ENCODE results near the gene ELP2.
"Not testable (repeated sequence)": the region's sequence is repeated elsewhere in the genome, so short reads cannot be mapped to it uniquely, and the experiment has no call there.

The ELP2 gene

GRCh38 chr18:36108196-36108595 is 21.5 kb upstream of the ELP2 start:
- no peaks in the 10 kb centered on the region for H3K9me3 ChIP-seq (ENCODE audit: control insufficient read depth, insufficient read depth, low read length)
- no peaks in the 10 kb centered on the region for H3K4me1 ChIP-seq (ENCODE audit: insufficient read depth, low read length)
- H3K36me3 ChIP-seq (ENCODE audit: insufficient read depth, low read length), result peaks cover 3% of the 10 kb centered on the region
- H3K9ac ChIP-seq (ENCODE audit: low read depth, low read length), result no peak overlapping the region

GRCh38 chr18:36108601-36109000 is 21.1 kb upstream of the ELP2 start:
- Histone ChIP-seq H3K9ac (ENCODE audit: low read depth, low read length) (no peak overlapping the region), H3K4me1 (ENCODE audit: insufficient read depth, low read length) (no peaks in the 10 kb centered on the region), H3K36me3 (ENCODE audit: insufficient read depth, low read length) (peaks cover 6% of the 10 kb centered on the region), H3K9me3 (ENCODE audit: control insufficient read depth, insufficient read depth, low read length) (no peaks in the 10 kb centered on the region)

- peaks cover 6% of the 10 kb centered on the region for H3K36me3 ChIP-seq (ENCODE audit: insufficient read depth, low read length)
These were observed 20.0 kb upstream of the ELP2 start for GRCh38 chr18:36109737-36110136.

GRCh38 chr18:36112302-36112701 is 17.4 kb upstream of the ELP2 start:
- Histone ChIP-seq H3K36me3 (ENCODE audit: insufficient read depth, low read length) (peaks cover 6% of the 10 kb centered on the region), H3K9me3 (ENCODE audit: control insufficient read depth, insufficient read depth, low read length) (no peaks in the 10 kb centered on the region), H3K9ac (ENCODE audit: low read depth, low read length) (no peak overlapping the region), H3K4me1 (ENCODE audit: insufficient read depth, low read length) (no peaks in the 10 kb centered on the region)

More at GRCh38 chr18:36109737-36110136, 20.0 kb upstream of the ELP2 start:
- H3K9ac ChIP-seq (ENCODE audit: low read depth, low read length), result no peak overlapping the region
- H3K4me1 ChIP-seq (ENCODE audit: insufficient read depth, low read length), result no peaks in the 10 kb centered on the region
- no peaks in the 10 kb centered on the region for H3K9me3 ChIP-seq (ENCODE audit: control insufficient read depth, insufficient read depth, low read length)

GRCh38 chr18:36114251-36114650 is 15.4 kb upstream of the ELP2 start:
- Histone ChIP-seq H3K4me1 (ENCODE audit: insufficient read depth, low read length) (no peaks in the 10 kb centered on the region), H3K9ac (ENCODE audit: low read depth, low read length) (no peak overlapping the region), H3K36me3 (ENCODE audit: insufficient read depth, low read length) (peaks cover 6% of the 10 kb centered on the region), H3K9me3 (ENCODE audit: control insufficient read depth, insufficient read depth, low read length) (no peaks in the 10 kb centered on the region)

GRCh38 chr18:36114738-36115137 is 15.0 kb upstream of the ELP2 start:
- no peak overlapping the region for H3K9ac ChIP-seq (ENCODE audit: low read depth, low read length)
- no peaks in the 10 kb centered on the region for H3K4me1 ChIP-seq (ENCODE audit: insufficient read depth, low read length)
- H3K9me3 ChIP-seq (ENCODE audit: control insufficient read depth, insufficient read depth, low read length), result no peaks in the 10 kb centered on the region
- peaks cover 6% of the 10 kb centered on the region for H3K36me3 ChIP-seq (ENCODE audit: insufficient read depth, low read length)

- H3K4me1 ChIP-seq (ENCODE audit: insufficient read depth, low read length); H3K9ac ChIP-seq (ENCODE audit: low read depth, low read length); H3K9me3 ChIP-seq (ENCODE audit: control insufficient read depth, insufficient read depth, low read length); H3K36me3 ChIP-seq (ENCODE audit: insufficient read depth, low read length): not testable (repeated sequence)
These were observed 12.9 kb upstream of the ELP2 start for GRCh38 chr18:36116771-36117170.

GRCh38 chr18:36120297-36120696 is 9.4 kb upstream of the ELP2 start:
- Histone ChIP-seq H3K9me3 (ENCODE audit: control insufficient read depth, insufficient read depth, low read length) (no peaks in the 10 kb centered on the region), H3K36me3 (ENCODE audit: insufficient read depth, low read length) (peaks cover 18% of the 10 kb centered on the region), H3K9ac (ENCODE audit: low read depth, low read length) (no peak overlapping the region), H3K4me1 (ENCODE audit: insufficient read depth, low read length) (no peaks in the 10 kb centered on the region)

GRCh38 chr18:36124841-36125240 is 4.9 kb upstream of the ELP2 start:
- Histone ChIP-seq H3K9ac (ENCODE audit: low read depth, low read length) (no peak overlapping the region), H3K9me3 (ENCODE audit: control insufficient read depth, insufficient read depth, low read length) (no peaks in the 10 kb centered on the region), H3K36me3 (ENCODE audit: insufficient read depth, low read length) (peaks cover 19% of the 10 kb centered on the region), H3K4me1 (ENCODE audit: insufficient read depth, low read length) (no peaks in the 10 kb centered on the region)

GRCh38 chr18:36126668-36127067 is 3.0 kb upstream of the ELP2 start:
- Histone ChIP-seq H3K36me3 (ENCODE audit: insufficient read depth, low read length) (peaks cover 19% of the 10 kb centered on the region), H3K9me3 (ENCODE audit: control insufficient read depth, insufficient read depth, low read length) (no peaks in the 10 kb centered on the region), H3K9ac (ENCODE audit: low read depth, low read length) (no peak overlapping the region), H3K4me1 (ENCODE audit: insufficient read depth, low read length) (no peaks in the 10 kb centered on the region)

GRCh38 chr18:36127836-36128529 is 1.7 kb upstream of the ELP2 start:
- Histone ChIP-seq H3K9ac (ENCODE audit: low read depth, low read length) (peak overlapping the region; percentile 85), H3K9me3 (ENCODE audit: control insufficient read depth, insufficient read depth, low read length) (no peaks in the 10 kb centered on the region), H3K36me3 (ENCODE audit: insufficient read depth, low read length) (peaks cover 15% of the 10 kb centered on the region; the same call in 1 of the 2 replicates), H3K4me1 (ENCODE audit: insufficient read depth, low read length) (no peaks in the 10 kb centered on the region)

GRCh38 chr18:36128530-36128870 is 1.2 kb upstream of the ELP2 start:
- Histone ChIP-seq H3K4me1 (ENCODE audit: insufficient read depth, low read length) (no peaks in the 10 kb centered on the region), H3K9ac (ENCODE audit: low read depth, low read length) (peak overlapping the region; percentile 85), H3K9me3 (ENCODE audit: control insufficient read depth, insufficient read depth, low read length) (no peaks in the 10 kb centered on the region), H3K36me3 (ENCODE audit: insufficient read depth, low read length) (peaks cover 12% of the 10 kb centered on the region; the same call in 1 of the 2 replicates)

GRCh38 chr18:36128907-36129299 is 796 bp upstream of the ELP2 start:
- H3K9me3 ChIP-seq (ENCODE audit: control insufficient read depth, insufficient read depth, low read length), result no peaks in the 10 kb centered on the region
- peak overlapping the region; percentile 85 for H3K9ac ChIP-seq (ENCODE audit: low read depth, low read length)
- no peaks in the 10 kb centered on the region for H3K4me1 ChIP-seq (ENCODE audit: insufficient read depth, low read length)
- H3K36me3 ChIP-seq (ENCODE audit: insufficient read depth, low read length), result peaks cover 8% of the 10 kb centered on the region; the same call in 1 of the 2 replicates

- H3K9me3 ChIP-seq (ENCODE audit: control insufficient read depth, insufficient read depth, low read length), result no peaks in the 10 kb centered on the region
- peak overlapping the region; percentile 85 for H3K9ac ChIP-seq (ENCODE audit: low read depth, low read length)
- H3K36me3 ChIP-seq (ENCODE audit: insufficient read depth, low read length), result 0 out of 2 replicates have a peak, but pooled peaks cover 3% of the 10 kb centered on the region
- no peaks in the 10 kb centered on the region for H3K4me1 ChIP-seq (ENCODE audit: insufficient read depth, low read length)
These were observed 536 bp downstream of the ELP2 start for GRCh38 chr18:36130039-36130831.
